WTC11 (cell line): ENCODE results near the gene RAB35. TPM values are rescaled to one million over a fixed set of nuclear protein-coding genes. Genes with fewer than 3 reads are reported as not detected.

ENCODE experiments used
- ATAC-seq: fragments of 200-7000 bp; cut with Tn5 transposase; 2 replicates; pipeline ENCODE4 v1.10.0; 2021; ENCODE audit warnings: mild to moderate bottlenecking, moderate library complexity
- CTCF ChIA-PET: fragments of 300-600 bp; sonication (Branson Sonifier 250); formaldehyde crosslinking; loops from one replicate; lab custom pipeline; 2021; ENCODE audit warnings: antibody characterized with exemption; lab: Charles Lee
- POLR2A ChIA-PET: fragments of 350-600 bp; sonication (Branson Sonifier 250); formaldehyde crosslinking; loops from one replicate; lab custom pipeline; 2021; ENCODE audit warnings: antibody characterized with exemption; lab: Charles Lee
- DNase-seq: peaks from one replicate; pipeline ENCODE4 v3.0.0; 2021; ENCODE audit warnings: low spot score
- H3K27ac Mint-ChIP-seq: 2 replicates; pipeline ENCODE4 v1.8.0; 2021; ENCODE audit warnings: mixed read lengths
- H3K27me3 Mint-ChIP-seq: 2 replicates; pipeline ENCODE4 v1.8.0; 2021; ENCODE audit warnings: low read depth, mild to moderate bottlenecking, moderate library complexity, mixed read lengths
- H3K36me3 Mint-ChIP-seq: 2 replicates; pipeline ENCODE4 v1.8.0; 2021; ENCODE audit warnings: mixed read lengths
- H3K4me1 Mint-ChIP-seq: 2 replicates; pipeline ENCODE4 v1.8.0; 2022; ENCODE audit warnings: mixed read lengths
- H3K4me3 Mint-ChIP-seq: 2 replicates; pipeline ENCODE4 v1.8.0; 2021; ENCODE audit warnings: mild to moderate bottlenecking, moderate library complexity, mixed read lengths
- H3K9me3 Mint-ChIP-seq: 2 replicates; pipeline ENCODE4 v1.8.0; 2021; ENCODE audit warnings: mixed read lengths
- ATF3 ChIP-seq: sonication (generic); formaldehyde crosslinking; conservative IDR thresholded peaks from 2 replicates; pipeline ENCODE4 v1.8.1; 2022; ENCODE audit warnings: mild to moderate bottlenecking, missing genetic modification reagents
- CTCF ChIP-seq: fragments of 200-600 bp; IDR thresholded peaks from 2 replicates; pipeline ENCODE4 v1.8.0; 2022; ENCODE audit warnings: antibody characterized with exemption
- ESRRA ChIP-seq: sonication (generic); formaldehyde crosslinking; IDR thresholded peaks from 2 replicates; pipeline ENCODE4 v1.8.1; 2022; ENCODE audit warnings: mild to moderate bottlenecking, missing genetic modification reagents, borderline replicate concordance
- GTF2I ChIP-seq: fragments of 250-450 bp; sonication (Bioruptor Pico); conservative IDR thresholded peaks from 2 replicates; pipeline ENCODE4 v1.4.0; 2021; ENCODE audit warnings: mild to moderate bottlenecking
- HMGXB4 ChIP-seq: sonication (generic); formaldehyde crosslinking; IDR thresholded peaks from 2 replicates; pipeline ENCODE4 v1.8.1; 2023; ENCODE audit warnings: mild to moderate bottlenecking, moderate library complexity, missing genetic modification reagents
- MXD4 ChIP-seq: fragments of 250-450 bp; sonication (Bioruptor Pico); IDR thresholded peaks from 2 replicates; pipeline ENCODE4 v1.8.0; 2021; ENCODE audit warnings: mild to moderate bottlenecking, moderate library complexity, borderline replicate concordance
- MYBL2 ChIP-seq: sonication (generic); formaldehyde crosslinking; IDR thresholded peaks from 2 replicates; pipeline ENCODE4 v1.8.1; 2023; ENCODE audit warnings: mild to moderate bottlenecking, moderate library complexity, missing genetic modification reagents
- NR2C2 ChIP-seq: sonication (generic); formaldehyde crosslinking; IDR thresholded peaks from 2 replicates; pipeline ENCODE4 v1.8.0; 2022; ENCODE audit warnings: mild to moderate bottlenecking, missing genetic modification reagents
- SMAD4 ChIP-seq: sonication (generic); formaldehyde crosslinking; IDR thresholded peaks from 2 replicates; pipeline ENCODE4 v1.8.0; 2022; ENCODE audit warnings: mild to moderate bottlenecking, missing genetic modification reagents
- SP1 ChIP-seq: sonication (generic); formaldehyde crosslinking; conservative IDR thresholded peaks from 2 replicates; pipeline ENCODE4 v1.8.1; 2022; ENCODE audit warnings: missing genetic modification reagents
- USF2 ChIP-seq: sonication (generic); formaldehyde crosslinking; IDR thresholded peaks from 2 replicates; pipeline ENCODE4 v1.8.1; 2023; ENCODE audit warnings: mild to moderate bottlenecking, missing genetic modification reagents, moderate library complexity
- ZNF138 ChIP-seq: sonication (generic); formaldehyde crosslinking; conservative IDR thresholded peaks from 2 replicates; pipeline ENCODE4 v1.8.1; 2022; ENCODE audit warnings: mild to moderate bottlenecking, moderate library complexity, missing genetic modification reagents
- ZNF219 ChIP-seq: sonication (generic); formaldehyde crosslinking; IDR thresholded peaks from 2 replicates; pipeline ENCODE4 v1.8.0; 2023; ENCODE audit warnings: missing genetic modification reagents, mild to moderate bottlenecking, borderline replicate concordance
- ZNF317 ChIP-seq: sonication (generic); formaldehyde crosslinking; IDR thresholded peaks from 2 replicates; pipeline ENCODE4 v1.8.1; 2023; ENCODE audit warnings: low read depth, mild to moderate bottlenecking, moderate library complexity, missing genetic modification reagents, borderline replicate concordance
- total RNA-seq: library from RNA; stranded (reverse); gene quantifications from 3 replicates; pipeline ENCODE4 v1.2.3, GENCODE V29; 2021

The RAB35 gene
- total RNA-seq, 1 experiment from 2014 or later, result 44.5 TPM

GRCh38 chr12:120066341-120066740 lies 50.2 kb downstream of the RAB35 start:
- Mint-ChIP-seq H3K27me3 (no peaks in the 10 kb centered on the region), H3K4me3 (no peak overlapping the region), H3K27ac (no peak overlapping the region), H3K4me1 (no peaks in the 10 kb centered on the region; the same call in 1 of the 2 replicates), H3K36me3 (no peaks in the 10 kb centered on the region), H3K9me3 (no peaks in the 10 kb centered on the region)
- POLR2A ChIA-PET, result no interaction called here
- DNase-seq, result no peak
- CTCF ChIA-PET, result interaction anchor here (0.6 kb wide), 1 partner anchor 163 kb away, joined by 3 read pairs; no protein-coding TSS in a partner anchor
- TF ChIP-seq MXD4 (CRISPR knock-in tag), result no peak
- TF ChIP-seq USF2 (CRISPR knock-in tag), result no peak
- TF ChIP-seq GTF2I (CRISPR knock-in tag), result no peak
- no peak for ATAC-seq

GRCh38 chr12:120065472-120065871 lies 51.1 kb downstream of the RAB35 start:
- Mint-ChIP-seq H3K4me1 (no peaks in the 10 kb centered on the region; the same call in 1 of the 2 replicates), H3K27me3 (no peaks in the 10 kb centered on the region), H3K36me3 (no peaks in the 10 kb centered on the region), H3K27ac (no peak overlapping the region), H3K4me3 (no peak overlapping the region), H3K9me3 (no peaks in the 10 kb centered on the region)
- ChIA-PET POLR2A (no interaction called here), CTCF (interaction anchor here (1.7 kb wide), 1 partner anchor 22 kb away, joined by 7 read pairs; no protein-coding TSS in a partner anchor)
- DNase-seq (no peak), ATAC-seq (no peak)
- TF ChIP-seq NR2C2 (CRISPR knock-in tag), result no peak
- TF ChIP-seq MYBL2 (CRISPR knock-in tag), result no peak
- no peak for TF ChIP-seq ZNF219
- no peak for TF ChIP-seq ZNF138
- TF ChIP-seq SMAD4 (CRISPR knock-in tag), result no peak
- TF ChIP-seq CTCF, result no peak
- TF ChIP-seq ATF3 (CRISPR knock-in tag), result no peak
- TF ChIP-seq SP1 (CRISPR knock-in tag), result no peak

GRCh38 chr12:120064054-120064940 lies 52.3 kb downstream of the RAB35 start:
- Mint-ChIP-seq H3K27ac (peak overlapping the region; percentile 78; the same call in 1 of the 2 replicates), H3K9me3 (no peaks in the 10 kb centered on the region), H3K27me3 (no peaks in the 10 kb centered on the region), H3K4me1 (no peaks in the 10 kb centered on the region; the same call in 1 of the 2 replicates), H3K36me3 (no peaks in the 10 kb centered on the region), H3K4me3 (no peak overlapping the region)
- DNase-seq (no peak), ATAC-seq (peak; percentile 28; the same call in 1 of the 2 replicates)
- TF ChIP-seq ESRRA (CRISPR knock-in tag), result no peak
- TF ChIP-seq ZNF317 (CRISPR knock-in tag), result no peak
- no peak for TF ChIP-seq HMGXB4 (CRISPR knock-in tag)
- no peak for TF ChIP-seq SMAD4 (CRISPR knock-in tag)
- CTCF ChIA-PET, result interaction anchor here (1.6 to 1.7 kb wide), 2 partner anchors 23 to 75 kb away, joined by 7 read pairs; partner anchors contain the start of gene BICDL1
- POLR2A ChIA-PET, result interaction anchor here (1.1 kb wide), 1 partner anchor 23 kb away, joined by 4 read pairs; no protein-coding TSS in a partner anchor
